NCI-H2196 (cell line): ENCODE data around the gene SETD3.

ENCODE experiments used
- DNase-seq: peaks from one replicate; lab custom pipeline; 2025; ENCODE audit not compliant: unreplicated experiment; lab: John Stamatoyannopoulos, UW

Gene SETD3

DNA sequence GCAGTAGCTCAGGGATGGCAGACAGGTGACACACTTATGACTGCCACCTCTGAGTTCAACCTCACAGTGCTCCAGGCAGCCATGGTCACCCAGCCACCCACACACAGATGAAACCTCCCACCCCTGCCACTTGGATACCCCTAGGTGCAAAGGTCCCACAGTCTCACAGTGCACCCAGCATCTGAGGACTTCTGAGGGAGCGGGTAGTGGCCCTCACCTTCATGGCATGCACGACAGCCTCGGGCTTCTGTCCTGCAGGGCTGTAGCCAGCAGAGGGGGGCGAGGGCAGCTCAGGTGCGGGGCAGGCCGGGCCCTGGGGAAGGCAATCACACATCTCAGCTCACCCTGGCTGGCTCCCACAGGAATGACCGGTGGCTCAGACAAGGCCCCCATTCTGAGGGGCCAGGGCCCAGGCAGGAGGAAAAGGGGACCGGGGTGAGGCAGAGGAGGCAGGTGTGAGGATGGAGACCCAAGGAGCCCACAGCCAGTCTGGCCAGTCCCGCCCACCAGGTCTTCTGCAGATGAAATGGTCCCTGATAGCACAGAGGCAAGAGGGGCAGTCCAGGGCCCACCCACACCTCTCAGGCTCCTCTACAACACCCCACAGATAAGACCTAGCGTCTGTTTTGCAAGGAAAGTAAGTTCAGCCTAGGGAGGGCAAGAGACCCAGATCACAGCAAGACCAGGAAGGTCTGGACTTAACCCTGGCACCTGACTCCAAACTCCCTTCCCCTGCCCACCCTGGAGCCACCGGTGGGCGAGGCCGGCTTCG lies 36.4 kb upstream of the SETD3 start:
- no peak for DNase-seq

GRCh38 chr14:99516156-99516870 lies 35.7 kb upstream of the SETD3 start:
- no peak for DNase-seq

GRCh38 chr14:99515301-99516155 lies 34.9 kb upstream of the SETD3 start:
- no peak for DNase-seq

- DNase-seq: no peak
Measured at GRCh38 chr14:99514552-99515300, 34.1 kb upstream of the SETD3 start.

- DNase-seq: no peak
Measured at GRCh38 chr14:99513946-99514551, 33.4 kb upstream of the SETD3 start.

DNA sequence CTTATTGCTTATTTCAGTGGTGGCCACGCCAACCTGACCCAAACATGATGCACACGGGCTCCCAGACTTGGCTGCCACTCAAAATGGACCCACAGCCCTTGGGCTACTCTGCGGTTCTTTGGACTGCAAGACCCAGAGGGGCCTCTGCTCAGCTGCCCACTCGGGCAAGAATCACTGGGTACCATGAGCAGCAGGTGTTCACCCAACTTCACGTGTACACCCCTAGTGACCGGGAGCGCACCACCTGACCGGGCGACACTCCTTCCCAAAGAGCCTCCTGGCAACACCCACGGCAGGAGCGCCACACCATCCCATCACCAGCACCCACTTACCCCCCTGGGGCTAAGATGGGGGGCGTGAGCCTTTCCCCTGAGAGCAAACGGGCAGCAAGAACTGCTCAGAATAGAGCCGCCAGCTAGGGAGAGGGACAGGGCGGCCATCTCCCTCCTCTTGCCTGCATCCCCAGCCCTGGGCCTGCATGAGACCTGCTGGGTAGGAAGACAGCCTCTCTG lies 32.6 kb upstream of the SETD3 start:
- DNase-seq: no peak

DNA sequence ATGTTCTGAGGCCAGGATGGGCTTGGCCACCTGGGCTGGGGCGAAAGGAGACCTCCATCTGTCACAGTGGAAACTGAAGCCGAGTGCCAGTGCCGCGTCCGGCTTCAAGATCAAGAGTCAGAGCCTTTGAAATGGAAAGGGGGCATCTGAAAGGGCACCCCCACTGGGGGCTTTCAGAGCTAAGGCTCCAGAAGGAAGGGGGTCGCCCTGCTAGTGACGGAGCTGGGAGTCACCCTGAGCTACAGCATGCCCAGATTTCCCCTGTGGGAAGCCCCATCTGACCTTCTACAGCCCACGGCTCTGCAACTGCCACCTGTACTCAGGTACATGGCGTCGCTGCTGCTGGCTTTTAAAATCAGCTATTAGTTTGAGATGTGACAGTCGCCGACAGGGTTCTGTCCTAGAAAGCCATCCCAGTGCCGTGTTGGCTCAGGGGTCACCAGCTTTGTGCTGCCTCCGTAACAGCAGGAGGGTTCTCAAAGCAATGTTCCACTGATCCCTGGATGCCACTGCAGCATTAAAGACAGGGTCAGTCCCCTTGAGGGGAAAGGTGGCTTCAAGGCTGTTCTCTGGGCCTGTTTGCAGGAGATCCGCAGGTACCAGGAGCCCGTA lies 32.0 kb upstream of the SETD3 start:
- no peak for DNase-seq

DNA sequence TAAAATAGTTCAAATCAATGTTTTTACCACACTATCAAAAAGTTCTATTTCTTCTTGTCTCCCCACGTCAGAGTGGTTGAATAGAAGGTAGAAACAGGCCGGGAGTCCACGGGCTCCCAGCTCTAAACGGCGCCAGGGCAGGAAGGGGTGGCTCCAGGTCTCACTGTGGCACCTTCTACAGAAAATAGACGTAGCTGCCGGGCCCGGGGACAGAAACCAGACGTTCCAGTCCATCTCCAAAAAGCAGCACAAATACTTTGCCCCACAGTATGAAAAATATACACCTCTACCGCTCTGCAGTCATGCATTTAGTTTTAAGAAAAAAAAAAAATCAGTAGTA lies 31.4 kb upstream of the SETD3 start:
- no peak for DNase-seq

DNA sequence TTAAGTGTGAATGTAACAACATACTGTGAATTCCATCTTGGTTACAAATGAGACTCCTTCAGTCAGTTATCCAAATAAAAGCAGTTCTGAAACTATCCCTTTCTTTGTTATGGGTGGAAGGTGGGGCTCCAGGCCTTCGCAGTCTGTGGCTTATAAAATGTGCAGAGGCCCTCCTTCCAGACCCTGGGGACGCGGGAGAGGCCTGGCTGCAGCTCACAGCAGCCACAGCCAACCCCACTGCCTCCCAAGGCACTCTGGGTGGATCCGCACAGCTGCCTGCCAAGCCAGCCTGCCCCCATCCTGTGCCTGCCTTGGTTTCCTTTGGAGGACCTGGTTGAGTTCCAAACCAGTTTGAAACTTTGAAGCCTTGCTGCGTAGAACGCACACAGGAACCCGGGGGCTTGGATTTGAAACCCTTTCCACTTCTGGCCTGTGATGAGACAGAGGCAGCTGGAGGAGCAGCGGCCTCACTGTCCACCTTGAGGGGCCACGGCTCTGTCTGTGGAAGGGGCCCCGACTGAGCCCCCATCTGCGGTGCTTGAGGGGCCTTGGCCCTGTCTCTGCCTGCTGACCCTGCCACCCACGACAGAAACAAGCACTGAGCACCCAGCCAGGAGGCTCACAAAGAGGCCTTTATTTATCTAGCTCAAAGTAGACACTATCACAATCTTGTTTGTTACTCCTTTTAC lies 30.9 kb upstream of the SETD3 start:
- no peak for DNase-seq

- no peak for DNase-seq
Measured at GRCh38 chr14:99510556-99511139, 30.0 kb upstream of the SETD3 start.

DNA sequence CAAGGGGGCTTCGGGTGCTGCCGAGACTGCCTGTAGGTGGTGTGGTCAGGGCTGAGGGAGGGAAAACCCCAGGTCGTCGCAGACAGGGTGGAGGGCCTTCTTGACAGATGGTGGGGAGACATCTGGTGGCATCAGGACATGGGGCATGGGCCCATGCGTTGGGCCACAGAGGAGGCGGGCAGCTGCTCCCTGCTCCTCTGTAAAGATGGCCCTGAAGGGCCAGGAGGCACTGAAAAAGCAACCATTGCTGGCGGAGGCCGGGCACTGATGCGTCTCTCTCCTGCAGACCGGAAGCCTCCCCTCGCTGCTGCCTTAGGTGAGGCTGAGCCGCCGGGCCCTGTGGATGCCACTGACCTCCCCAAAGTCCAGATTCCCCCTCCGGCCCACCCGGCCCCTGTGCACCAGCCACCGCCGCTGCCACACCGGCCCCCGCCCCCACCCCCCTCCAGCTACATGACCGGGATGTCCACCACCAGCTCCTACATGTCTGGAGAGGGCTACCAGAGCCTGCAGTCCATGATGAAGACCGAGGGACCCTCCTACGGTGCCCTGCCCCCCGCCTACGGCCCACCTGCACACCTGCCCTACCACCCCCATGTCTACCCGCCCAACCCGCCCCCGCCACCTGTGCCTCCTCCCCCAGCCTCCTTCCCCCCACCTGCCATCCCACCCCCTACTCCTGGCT lies 29.4 kb upstream of the SETD3 start:
- DNase-seq: no peak

DNA sequence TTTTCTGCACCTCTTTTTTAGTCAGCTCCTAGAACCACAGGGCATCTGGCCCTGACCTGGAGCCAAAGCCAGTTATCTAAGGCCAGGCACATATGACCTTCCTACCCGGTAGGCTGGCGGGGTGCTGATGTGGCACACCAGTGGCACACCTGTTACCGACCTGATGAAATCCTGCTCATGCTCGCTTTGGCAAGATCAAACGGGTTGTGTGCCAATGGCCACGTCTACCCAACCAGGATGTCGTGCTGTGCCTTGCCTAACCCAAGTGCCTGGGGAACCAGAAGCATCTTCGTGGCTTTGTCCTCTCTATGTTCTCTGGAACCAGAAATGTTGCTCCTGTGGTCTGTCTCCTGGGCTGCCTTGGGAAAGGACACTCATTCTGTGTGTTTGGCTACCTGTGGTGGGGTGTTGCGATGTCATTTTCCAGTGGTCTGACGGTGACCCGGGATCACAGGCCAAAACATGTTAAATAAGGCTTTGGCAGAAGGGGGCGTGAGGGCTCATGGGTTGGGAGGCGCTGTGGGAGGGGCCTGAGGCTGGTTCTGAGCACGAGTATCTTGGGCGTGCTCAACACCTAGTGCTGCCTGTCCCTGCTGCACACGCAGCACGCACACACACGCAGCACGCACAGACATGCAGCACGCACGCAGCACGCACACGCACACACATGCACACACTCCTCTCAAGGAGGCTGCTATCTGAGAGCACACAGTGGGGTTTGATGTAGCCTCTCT lies 28.4 kb upstream of the SETD3 start:
- DNase-seq: no peak

GRCh38 chr14:99507860-99508640 lies 27.4 kb upstream of the SETD3 start:
- DNase-seq: no peak

DNA sequence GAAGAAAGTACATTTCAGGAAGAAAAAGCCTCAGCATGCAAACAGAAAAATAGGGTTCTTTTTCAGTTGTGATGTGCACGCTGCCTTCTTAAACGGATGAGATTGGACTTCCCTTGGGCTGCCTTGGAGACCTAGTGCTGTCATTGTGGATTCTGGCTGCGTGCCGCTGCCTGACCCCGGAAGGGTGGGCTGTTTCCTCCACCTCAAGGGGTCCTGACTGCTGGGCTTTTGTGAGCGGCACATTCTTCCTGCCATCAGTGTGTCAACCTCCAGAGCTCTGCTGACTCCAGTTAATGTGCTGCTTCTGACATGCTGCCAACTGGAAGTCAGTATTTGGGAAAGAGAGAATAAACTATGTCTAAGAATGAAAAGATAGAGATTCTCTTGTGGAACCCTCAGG lies 25.6 kb upstream of the SETD3 start:
- no peak for DNase-seq

DNA sequence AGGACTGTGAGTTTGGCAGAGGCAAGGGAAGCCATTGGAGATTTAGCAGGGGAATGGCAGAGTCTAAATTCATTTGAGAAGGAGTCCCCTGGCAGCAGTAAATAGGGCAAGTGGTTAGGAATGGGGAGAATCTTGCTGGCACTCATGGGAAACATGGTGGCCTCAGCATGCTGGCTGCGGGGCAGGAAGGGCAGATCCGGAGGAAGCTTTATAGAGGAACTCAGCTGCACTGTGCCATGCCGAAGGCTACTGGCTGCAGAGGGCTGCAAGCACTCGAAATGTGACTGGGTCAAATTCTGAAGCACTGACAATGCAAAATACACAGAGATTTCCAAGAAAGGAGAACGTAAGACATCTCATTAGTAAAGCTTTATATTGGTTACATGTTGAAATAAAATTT lies 24.4 kb upstream of the SETD3 start:
- no peak for DNase-seq

DNA sequence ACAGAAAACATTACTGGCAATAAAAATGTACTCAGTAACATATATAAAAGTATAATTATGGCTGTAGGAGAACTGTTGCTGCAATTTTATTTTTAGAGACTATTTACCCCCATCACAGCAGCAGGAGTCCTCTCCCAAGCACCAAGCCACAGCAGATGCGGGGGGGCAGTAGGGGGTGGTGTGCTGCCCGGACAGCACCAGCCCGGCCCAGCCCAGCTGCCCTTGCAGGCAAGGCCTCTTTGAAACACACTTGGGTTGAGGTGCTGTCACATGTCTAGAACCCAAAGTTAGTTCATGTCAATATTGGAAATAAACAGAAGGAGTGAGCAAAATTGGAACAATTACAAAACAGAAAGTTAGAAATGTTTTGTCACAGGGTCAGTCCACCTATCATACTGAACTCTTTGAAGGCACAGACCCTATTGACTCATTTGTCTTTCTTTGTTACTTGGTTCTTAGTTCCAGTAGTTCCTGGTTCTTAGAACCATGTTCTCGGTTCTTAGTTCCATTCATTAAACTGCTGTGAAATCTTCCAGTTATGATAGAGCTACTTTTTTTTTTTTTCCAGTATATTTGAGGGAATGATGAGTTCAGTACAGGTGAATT lies 23.3 kb upstream of the SETD3 start:
- DNase-seq: no peak

- no peak for DNase-seq
Measured at GRCh38 chr14:99502989-99503421, 22.3 kb upstream of the SETD3 start.
